Measurements from ENCODE around the gene HOXC6.

DNA sequence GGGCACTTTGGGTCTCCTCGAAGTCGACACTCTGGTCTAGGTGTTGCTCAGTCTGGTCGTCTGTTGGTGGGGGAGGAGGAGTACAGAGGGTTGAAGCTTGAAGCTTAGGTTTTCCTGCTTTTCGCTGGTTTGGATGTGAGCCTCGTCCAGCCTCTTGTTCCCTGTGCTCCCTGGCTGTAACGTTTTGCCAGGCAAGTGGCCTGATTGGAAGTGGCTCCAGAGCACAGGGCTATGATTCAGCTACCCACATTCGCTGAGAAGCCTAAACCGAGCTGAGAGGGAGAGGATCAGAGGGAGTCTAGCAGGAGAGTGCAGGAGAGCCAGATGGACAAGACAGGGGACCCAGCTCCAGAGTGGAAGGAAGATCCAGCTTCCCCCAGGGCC is 37.2 kb upstream of the HOXC6 start:
- TF ChIP-seq, protein P1, sequence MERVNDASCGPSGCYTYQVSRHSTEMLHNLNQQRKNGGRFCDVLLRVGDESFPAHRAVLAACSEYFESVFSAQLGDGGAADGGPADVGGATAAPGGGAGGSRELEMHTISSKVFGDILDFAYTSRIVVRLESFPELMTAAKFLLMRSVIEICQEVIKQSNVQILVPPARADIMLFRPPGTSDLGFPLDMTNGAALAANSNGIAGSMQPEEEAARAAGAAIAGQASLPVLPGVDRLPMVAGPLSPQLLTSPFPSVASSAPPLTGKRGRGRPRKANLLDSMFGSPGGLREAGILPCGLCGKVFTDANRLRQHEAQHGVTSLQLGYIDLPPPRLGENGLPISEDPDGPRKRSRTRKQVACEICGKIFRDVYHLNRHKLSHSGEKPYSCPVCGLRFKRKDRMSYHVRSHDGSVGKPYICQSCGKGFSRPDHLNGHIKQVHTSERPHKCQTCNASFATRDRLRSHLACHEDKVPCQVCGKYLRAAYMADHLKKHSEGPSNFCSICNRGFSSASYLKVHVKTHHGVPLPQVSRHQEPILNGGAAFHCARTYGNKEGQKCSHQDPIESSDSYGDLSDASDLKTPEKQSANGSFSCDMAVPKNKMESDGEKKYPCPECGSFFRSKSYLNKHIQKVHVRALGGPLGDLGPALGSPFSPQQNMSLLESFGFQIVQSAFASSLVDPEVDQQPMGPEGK (CRISPR knock-in tag; IDR thresholded peaks at IDR 0.05; ENCODE audit: borderline replicate concordance) = no peak
- no peak for TF ChIP-seq ZFP3 (CRISPR knock-in tag; IDR thresholded peaks at IDR 0.05)
- no peak for TF ChIP-seq ZNF8 (CRISPR knock-in tag; IDR thresholded peaks at IDR 0.05)

Measured in SK-N-SH treated with all-trans-retinoic acid at 6 μM for 48 hours (cell line).